Measurements from ENCODE around the gene DECR2.
"Not testable (repeated sequence)": the region's sequence is repeated elsewhere in the genome, so short reads cannot be mapped to it uniquely, and the experiment has no call there.

DECR2 gene, protein sequence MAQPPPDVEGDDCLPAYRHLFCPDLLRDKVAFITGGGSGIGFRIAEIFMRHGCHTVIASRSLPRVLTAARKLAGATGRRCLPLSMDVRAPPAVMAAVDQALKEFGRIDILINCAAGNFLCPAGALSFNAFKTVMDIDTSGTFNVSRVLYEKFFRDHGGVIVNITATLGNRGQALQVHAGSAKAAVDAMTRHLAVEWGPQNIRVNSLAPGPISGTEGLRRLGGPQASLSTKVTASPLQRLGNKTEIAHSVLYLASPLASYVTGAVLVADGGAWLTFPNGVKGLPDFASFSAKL

DNA sequence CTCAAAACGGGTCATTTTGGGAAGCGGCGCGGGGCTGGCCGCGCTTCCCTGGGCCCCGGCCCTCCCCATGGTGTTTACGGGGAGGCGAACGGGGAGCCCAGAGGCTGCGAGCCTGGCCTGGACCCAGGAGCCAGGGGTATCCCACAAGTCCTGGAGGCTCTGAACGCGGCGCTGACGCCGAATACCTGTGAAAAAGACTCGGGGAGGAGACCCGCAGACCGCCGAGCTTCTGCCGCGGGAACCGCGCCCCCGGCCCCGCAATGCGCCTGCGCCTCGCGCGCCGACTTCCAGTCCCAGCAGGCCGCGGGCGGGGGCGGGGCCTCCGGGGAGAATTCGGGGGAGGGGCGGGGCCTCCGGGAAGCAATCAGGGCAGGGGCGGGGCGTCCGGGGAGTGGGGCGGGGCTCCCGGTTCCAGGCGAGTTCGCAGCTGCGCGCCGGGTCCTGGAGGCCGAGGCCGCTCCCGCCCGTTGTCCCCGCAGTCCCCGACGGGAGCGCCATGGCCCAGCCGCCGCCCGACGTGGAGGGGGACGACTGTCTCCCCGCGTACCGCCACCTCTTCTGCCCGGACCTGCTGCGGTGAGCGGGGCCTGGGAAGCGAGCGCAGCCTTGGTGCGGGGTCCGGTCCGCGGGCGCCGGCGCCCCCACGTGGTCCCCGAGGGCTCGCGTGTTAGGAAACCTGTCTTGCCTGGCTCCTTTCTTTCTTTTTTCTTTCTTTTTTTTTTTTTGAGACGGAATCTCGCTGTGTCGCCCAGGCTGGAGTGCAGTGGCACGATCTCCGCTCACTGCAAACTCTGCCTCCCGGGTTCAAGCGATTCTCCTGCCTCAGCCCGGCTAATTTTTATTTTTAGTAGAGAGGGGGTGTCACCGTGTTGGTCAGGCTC, at the start of gene DECR2:
Gene DECR2, plus strand, starts transcription at position 418 of the 881 bp plus-strand sequence. Its CDS starts 79 bp downstream, at position 497.
- DNase-seq = peak; percentile 64

DNA sequence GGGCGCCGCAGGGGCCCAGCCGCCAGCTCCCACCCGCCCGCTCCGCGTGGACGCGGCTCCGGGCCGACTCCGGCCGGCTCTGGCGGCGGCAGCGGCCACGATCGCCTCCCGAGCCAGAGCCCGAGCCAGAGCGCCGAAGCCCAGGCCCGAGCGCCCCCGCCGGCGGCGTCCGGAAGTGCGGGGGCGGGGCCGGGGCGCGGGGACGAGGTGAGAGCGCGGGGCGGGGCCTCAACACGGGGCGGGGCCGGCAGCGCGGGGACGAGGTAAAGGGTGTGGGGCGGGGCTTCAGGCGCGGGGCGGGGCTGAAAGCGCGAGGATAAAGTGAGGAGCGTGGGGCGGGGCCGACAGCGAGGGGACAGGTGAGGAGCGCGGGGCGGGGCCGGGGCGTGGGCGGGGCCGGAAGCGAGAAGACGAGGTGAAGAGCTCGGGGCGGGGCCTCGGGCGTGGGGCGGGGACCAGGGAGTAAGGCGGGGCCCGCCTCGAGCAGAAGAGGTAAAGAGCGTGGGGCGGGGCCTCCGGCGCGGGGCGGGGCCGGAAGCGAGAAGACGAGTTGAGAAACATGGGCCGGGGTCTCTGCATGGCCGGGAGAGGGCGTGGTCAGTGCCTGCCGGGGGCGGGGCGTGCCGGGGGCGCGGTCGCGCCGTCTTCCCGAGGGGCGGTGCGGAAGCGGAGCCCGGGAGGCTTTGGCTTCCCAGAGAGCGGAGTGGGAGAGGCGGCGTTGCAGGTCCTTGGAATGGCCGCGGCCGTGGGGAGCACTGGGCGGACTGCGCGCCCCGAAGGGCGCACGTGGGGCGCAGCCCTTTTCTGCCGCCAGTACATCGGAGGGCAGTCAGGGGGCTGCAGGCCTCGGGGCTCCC, 48.9 kb upstream of the DECR2 start, which contains the start of gene AXIN1:
Gene AXIN1, minus strand, starts transcription at position 177 of the 857 bp plus-strand sequence. CDS start 5,698 bp downstream, outside the sequence.
- DNase-seq = peak; percentile 96

DNA sequence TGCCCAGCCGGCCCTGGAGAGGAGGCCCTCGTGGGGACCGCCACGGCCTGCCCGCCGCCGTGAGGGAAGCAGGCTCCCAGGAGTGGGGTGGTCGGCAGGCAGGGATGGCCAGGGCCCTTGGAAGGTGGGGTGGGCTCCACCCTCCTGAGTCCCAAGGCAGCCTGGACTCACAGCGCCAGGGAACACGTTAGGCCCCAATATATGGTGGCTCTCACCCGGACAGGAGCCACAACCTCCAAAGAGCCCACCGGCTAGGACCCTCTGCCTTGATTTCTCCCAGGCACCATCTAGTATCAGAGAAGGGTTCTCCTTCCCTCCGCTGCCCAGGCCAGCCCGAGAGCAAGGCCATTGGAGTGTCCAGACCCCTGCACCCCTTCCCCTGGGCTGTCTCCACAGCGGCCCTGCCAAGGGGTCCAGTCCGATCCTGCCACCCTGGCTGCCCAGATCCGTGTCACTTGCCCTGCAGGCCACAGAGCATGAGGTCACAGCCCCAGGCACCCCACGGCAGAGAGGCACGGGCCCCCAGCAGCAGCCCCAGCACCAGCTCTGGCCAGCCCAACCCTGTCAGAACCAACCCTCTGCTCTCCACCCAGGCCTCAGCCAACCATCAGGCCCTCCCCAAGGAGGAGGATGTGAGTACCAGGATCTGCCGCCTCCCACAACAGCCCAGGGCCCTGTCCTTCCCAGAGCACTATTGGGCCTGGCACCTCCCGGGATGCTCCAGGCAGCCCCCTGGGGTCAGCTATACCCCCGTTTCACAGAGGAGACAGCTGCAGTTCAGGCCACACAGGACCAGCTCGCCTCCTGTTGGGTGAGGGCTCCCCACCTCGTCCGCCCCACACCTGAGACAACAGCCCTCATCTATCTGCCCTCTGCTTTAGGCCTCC, 48.0 kb upstream of the DECR2 start:
- DNase-seq = no peak

DNA sequence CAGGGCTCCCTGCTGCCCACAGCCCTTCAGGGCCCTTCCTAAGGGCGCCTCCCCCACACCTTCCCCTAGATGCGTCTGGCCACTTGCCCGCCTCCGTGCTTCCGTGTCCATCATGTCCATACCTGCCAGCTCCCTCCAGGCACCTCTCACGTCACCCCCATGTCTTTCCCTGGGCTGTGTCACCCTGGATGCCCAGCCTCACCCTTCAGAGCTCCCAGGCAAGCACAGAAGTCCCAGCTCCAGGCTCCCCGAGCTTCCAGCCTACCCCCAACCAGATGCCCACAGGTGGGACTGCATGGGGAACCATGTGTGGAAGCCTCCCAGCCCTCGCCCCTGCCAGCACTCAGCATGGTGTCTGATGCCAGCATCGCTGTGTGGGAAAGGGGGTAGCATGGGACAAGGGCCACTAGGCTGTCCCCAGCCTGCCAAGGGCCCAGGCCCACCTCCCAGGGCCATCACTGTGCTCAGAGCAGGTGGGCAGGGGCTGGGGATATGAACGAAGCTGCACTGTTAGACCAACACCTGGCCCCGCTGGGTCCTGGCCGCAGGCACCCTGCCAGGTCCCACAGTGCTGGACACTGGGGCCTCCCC, 47.3 kb upstream of the DECR2 start:
- no peak for DNase-seq

DNA sequence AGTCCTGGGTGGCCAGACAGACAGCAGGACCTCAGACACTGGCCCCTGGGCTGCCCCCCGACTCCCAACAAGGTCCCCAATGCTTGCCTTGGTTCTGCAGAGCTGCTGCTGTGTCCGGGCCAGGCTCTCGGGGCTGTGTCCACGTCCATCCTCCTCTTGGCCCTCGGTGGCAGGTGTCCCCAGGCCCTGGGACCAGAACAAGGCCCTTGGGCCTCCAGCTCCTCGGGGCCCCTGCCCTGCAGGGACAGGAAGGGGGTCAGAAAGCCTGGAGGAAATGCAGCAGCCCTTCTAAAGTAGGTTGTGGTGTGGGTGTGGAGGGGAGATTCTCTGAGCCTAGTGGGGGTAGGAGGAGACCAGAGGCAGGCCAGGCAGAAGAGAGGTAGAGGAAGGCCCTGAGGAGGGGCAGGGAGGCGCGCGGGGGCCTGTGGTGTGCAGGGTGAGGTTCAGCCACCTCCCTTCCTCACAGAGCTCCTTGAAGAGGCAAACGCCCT, 46.7 kb upstream of the DECR2 start:
- no peak for DNase-seq

DNA sequence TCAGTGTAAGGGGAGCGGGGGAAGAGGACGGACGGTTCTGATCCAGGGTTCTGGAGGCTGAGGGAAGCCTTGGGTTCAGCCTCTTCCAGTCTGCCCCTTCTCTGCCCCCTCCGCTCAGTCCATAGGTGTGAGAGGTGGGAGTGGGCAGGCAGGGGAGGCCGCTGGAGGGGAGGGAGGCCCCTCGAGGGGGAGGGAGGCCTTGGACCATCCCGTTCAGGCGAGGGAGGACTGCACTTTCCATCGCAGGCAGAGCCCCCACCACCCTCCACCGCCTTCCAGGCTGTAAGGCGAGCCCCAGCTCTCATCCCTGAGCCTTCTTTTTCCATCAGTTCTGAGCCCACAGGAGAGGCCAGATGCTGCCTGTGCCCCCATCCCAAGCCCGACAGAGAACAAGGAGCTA, 44.9 kb upstream of the DECR2 start:
- no peak for DNase-seq

DNA sequence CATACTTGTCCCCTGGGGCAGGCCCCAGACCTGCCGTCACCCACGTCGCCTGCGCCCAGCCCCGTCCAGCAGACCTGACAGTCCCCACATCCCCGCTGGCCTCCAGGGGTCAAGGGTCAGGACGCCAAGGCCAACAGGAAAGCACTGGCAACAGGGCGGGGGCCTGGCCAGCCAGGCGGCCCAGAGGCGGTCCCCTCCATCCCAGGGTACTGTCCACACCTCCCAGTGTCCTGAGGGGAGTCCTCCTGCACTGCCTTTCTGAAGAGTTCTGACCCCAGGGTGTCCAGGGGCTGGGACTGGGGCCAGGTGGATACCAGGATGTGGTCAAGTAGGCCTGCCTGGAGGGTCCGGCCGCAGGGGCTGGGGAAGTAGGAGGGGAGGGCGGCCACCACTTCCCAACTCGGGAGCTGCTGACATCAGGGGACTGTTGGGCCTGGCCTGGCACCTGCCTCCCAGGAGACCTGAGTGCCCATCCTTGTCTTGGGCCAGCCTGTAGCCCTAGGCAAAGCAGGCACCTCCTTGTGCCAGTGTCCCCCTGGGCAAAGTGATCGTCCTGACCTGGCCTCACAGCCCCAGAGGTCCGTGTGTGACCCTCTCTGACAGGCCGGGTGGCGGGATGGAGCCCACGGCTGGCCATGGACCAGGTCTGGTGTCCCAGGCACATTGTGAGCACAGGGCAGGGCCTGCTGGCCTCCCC, 42.5 kb upstream of the DECR2 start:
- DNase-seq = no peak

DNA sequence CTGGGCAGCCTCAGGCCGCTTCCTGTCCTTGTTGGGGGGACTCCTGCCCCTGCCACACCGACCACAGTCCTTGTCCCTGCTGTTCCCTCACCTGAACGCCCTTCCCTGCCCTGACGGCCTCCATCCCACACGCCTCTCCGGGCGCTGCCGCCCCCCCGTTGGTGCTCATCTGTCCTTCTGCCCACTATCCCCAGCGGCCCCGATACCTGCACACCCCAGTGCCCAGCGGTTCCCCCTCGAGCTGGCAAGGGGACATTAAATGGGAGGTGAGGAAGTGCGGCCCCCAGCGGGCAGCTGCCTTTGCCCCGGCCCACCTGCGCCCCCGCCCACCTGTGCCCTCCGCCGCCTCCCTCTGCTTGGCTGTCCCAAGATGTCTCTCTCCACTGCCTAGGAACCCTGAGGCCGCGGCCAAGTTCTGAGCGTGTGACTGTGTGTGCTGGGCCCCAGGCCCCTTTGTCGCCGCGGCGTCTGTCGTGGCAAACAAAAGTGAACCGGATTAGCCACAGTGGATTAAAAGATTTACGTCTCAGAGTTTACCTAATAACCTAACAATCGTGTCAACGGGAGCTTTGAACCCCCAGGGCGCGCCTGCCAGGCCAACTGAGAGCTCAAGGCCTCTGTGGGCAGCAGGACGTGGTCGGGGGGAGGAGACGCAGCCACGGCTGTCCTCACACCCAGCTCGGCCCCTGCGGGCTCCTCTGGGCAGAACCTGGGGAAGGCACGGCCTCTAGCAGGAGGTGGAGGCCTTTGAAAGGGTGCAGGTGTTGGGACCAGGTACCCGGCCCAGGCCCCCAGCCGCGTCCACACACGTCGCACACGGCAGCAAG, 41.6 kb upstream of the DECR2 start:
- DNase-seq = no peak

DNA sequence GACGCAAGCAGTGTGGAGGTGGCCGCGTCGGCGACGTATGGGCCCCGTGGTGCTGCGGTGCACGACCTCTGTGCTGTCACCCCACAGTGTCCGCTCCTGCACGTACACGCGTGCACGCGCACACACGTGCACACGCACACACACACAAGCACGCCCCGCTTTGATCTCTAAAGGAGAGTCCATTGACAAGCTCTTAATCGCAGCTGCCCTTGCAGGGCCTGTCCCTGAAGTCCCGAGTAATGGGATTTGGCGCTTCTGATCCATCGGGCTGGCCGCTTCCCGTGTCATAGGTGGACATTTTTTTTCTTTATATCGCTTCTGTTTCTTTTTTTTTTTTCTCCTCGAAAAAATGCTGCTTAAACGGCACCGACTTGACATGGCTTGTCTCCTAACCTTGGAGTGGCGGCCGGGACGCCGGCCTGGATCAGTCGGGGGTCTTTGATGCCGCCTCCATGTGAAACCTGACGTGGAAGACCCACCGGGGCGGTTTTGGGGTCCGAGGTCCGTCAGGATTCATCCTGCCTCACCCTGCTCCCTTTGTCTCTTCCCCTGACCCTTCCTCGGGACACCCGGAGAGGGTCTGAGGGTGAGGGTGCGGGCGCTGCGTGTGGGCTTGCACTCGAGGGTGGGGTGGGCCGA, 40.9 kb upstream of the DECR2 start:
- no peak for DNase-seq

DNA sequence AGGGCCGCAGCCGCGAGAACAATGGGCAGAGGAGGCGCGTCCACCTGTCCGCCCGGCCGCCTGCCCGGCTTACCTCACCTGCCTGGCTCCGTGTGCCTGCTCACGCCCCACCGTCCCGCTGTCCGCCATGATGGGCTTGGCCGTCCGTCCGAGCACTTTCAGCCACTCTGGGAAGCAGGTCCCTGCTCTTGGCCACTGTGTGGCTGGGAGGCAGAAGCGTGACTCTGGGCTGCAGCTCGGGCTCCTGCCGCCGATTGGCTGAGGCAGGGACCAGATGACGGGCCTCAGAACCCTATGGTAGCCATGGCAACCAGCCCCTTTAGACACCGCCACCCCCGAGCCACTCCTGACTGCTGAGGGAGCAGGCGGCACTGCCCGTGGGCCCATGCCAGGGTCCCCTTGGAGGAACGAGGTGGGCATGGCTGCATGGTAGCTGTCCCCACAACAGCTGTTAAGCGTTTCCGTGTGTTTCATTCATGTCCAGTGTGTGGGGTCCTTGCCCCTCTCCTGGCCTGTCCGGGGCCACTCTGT, 40.3 kb upstream of the DECR2 start:
- no peak for DNase-seq

DNA sequence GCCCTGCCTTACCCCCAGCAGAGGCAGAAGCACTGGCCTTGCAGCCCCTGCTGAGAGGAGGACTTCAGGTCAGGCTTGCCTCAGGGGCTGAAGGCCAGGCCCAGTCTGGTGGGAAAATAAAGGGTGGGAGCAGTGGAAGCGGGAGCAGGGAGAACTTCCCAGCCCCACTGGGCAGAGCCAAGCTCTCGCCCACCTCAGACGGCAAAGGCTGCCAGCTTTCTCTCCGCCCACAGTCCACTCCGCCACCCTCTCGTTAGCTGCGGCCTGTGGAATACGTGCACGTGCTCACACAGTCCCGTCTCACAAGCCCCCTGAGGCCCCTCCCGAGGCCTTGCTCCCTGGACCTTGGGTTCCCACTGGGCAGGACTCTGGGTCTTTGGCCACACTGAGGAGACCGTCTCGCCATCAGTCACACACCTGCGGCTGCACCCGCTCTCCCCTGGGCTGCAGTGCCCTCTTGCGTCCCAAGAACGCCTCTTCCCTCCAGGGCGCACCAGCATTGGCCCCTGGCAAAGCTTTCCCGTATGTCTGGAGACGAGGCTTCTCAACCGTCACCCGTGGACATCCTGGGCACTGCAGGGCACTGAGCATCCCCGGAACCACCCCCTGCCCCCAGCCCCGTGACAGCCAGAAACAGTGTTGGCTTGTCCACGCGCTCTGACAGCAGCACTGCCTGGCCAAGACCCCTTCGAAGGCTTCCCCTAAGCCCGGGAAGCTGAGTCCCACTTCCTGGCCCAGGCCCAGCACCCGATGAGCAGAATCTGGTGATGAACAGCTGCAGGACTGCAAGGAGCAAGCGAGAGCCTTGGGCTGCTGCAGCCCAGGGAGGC, 39.6 kb upstream of the DECR2 start:
- peak; percentile 76 for DNase-seq

DNA sequence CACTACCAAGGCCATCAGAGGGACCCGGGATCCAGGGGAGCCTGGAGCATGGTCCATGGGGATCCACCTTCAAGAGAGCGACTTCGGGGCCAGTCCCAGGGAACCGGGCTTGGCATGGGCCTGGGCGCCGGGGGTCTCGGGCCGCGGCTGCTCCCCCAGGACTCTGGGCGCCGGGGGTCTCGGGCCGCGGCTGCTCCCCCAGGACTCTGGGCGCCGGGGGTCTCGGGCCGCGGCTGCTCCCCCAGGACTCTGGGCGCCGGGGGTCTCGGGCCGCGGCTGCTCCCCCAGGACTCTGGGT, 39.0 kb upstream of the DECR2 start:
- DNase-seq = not testable (repeated sequence)

DNA sequence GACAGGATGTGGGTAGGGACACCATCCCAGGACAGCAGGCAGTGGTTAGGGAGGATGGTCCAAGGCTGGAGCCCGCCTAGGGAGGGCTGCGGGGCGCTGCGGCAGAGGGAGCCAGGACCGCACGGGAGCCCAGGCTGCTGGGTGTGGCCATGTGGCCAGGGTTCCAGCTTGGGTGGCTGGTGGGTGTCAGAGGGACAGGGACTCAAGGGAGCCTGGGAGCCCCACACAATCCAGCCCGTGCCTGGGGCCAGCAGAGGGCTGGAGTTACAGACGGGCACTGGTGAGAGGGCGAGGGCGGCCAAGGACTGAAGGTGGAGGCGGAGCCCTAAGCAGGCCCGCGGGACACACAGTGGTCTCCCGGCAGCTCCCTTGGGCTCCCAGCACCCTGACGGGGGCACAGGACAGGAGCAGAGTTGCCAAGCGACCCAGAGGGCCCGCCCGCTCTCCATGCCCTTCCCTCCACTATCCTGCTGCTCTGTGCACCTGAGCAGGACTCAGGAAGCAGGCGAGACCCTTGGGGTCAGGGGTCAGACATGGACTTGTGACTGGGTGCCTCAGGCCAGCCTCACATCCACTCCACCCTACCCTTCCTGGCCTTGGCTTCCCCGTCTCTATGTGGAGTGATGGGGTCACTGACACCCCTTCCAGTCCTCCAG, 38.4 kb upstream of the DECR2 start:
- no peak for DNase-seq

DNA sequence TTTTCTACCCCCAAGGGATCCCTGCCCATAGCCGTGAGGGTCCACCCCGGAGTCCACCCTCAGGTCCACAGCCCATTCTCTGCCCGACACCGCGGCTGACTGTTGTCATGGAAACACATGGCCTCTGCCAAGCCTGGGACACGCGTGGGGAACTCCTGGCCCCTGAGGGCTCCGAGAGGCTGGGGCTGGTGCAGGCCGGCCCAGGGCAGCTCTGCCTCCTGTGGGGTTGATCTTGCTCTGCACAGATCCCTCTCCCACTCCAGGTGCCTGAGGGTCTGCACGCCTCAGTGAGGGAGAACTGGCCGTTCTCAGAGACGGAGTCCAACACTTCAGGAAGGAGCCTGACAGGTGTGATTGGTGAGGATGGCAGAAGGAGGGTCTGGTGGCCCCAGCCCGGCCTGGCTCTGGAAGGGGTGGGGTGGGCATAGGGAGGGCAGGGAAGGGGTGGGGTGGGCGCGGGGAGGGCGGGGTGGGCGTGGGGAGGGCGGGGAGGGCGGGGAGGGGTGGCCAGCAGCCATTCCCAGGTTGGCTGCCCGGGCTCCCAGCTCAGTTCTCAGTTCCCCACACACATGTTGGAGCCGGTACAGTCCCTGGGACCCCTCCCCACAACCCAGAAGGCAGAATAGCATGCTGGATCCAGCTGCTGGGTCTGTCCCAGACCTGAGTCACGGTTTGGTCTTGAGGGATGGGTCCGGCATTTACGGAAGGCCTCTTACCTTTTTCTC, 37.8 kb upstream of the DECR2 start:
- no peak for DNase-seq

DNA sequence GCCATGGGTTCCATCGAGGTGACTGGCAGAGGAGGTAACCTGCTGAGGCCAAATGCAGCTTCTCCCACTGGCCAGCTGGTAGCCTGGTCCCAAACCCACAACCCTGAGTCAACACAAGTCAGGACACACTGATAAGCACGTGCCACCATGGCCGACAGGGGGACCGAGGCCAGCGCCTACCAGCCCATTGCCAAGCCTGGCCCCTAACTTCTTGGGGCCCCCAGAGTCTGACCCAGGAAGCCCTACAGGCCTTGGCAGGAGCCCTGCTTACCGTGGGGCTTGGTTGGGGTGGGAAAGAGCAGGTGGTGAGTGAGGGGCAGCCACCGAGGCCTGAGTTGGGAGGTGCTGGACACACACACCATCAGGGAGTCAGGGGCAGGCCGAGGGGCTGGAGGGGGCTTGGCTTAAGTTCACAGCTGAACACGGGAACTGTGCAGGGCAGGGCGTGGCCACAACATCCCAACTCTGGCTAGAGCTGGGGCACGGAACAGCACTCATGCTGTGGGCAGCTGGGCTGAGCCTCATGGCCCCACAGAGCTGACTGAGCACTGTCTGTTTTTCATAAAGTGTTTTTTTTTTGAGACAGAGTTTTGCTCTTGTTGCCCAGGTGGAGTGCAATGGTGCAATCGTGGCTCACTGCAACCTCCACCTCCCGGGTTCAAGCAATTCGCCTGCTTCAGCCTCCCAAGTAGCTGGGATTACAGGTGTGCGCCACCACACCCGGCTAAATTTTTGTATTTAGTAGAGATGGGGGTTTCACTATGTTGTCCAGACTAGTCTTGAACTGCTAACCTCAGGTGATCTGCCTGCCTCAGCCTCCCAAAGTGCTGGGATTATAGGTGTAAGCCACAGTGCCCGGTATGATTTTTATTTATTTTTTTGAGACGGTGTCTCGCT, 36.8 kb upstream of the DECR2 start:
- DNase-seq = no peak

DNA sequence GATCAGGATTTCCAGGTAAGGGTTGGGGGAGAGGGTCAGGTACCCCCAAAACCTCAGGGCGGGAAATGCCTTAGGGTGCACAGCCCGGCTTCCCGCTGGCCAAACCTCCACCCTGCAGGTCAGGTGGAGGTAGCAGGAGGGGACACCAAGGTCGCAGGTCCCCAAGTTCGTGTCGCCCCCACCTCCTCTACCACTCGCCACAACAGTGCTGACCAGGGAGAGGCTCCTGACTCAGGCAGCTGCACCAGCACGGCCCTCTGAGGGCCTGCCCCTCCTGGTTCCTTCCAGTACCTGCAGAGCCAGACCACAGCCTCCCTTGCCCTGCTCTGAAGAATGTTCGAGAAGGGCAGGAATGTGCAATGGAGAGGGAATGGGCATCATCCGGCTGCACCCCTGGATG, 35.2 kb upstream of the DECR2 start:
- no peak for DNase-seq

All from DMS153 (cell line).